GOT3 (cell line): ENCODE measurements around the gene STYX.
"Not testable (repeated sequence)": the region's sequence is repeated elsewhere in the genome, so short reads cannot be mapped to it uniquely, and the experiment has no call there.

ENCODE experiments used
- DNase-seq: peaks from one replicate; lab custom pipeline; 2025; ENCODE audit warnings: mixed read lengths; lab: John Stamatoyannopoulos, UW

The STYX gene

GRCh38 chr14:52724360-52724644 lies 5.7 kb upstream of the STYX start:
- DNase-seq, result no peak

- not testable (repeated sequence) for DNase-seq
These were observed 2.5 kb upstream of the STYX start for GRCh38 chr14:52727509-52727908.

GRCh38 chr14:52729035-52729434 lies 931 bp upstream of the STYX start:
- not testable (repeated sequence) for DNase-seq

- no peak for DNase-seq
These were observed 411 bp upstream of the STYX start for GRCh38 chr14:52729585-52729924.

GRCh38 chr14:52730709-52731111 lies 744 bp downstream of the STYX start:
- DNase-seq, result no peak

- DNase-seq, result no peak
These were observed 3.9 kb downstream of the STYX start for GRCh38 chr14:52733824-52734223.

GRCh38 chr14:52735921-52736489 lies 6.0 kb downstream of the STYX start:
- DNase-seq, result no peak

GRCh38 chr14:52738409-52738808 lies 8.4 kb downstream of the STYX start:
- no peak for DNase-seq

- no peak for DNase-seq
These were observed 10.8 kb downstream of the STYX start for GRCh38 chr14:52740751-52741150.

GRCh38 chr14:52741865-52742264 lies 11.9 kb downstream of the STYX start:
- DNase-seq, result no peak

GRCh38 chr14:52748647-52749292 lies 18.8 kb downstream of the STYX start:
- no peak for DNase-seq

GRCh38 chr14:52755607-52756316 lies 25.8 kb downstream of the STYX start:
- DNase-seq, result no peak

GRCh38 chr14:52759145-52759544 lies 29.2 kb downstream of the STYX start:
- DNase-seq, result no peak

- not testable (repeated sequence) for DNase-seq
These were observed 33.0 kb downstream of the STYX start for GRCh38 chr14:52762923-52763322.

GRCh38 chr14:52767058-52767833 lies 37.3 kb downstream of the STYX start:
- no peak for DNase-seq

- DNase-seq, result no peak
These were observed 39.9 kb downstream of the STYX start for GRCh38 chr14:52769887-52770286.

GRCh38 chr14:52776816-52777215 lies 46.9 kb downstream of the STYX start:
- no peak for DNase-seq

GRCh38 chr14:52778702-52779101 lies 48.7 kb downstream of the STYX start:
- no peak for DNase-seq

- no peak for DNase-seq
These were observed 50.9 kb downstream of the STYX start for GRCh38 chr14:52780893-52781292.

- no peak for DNase-seq
These were observed 51.7 kb downstream of the STYX start for GRCh38 chr14:52781629-52782028.

GRCh38 chr14:52783206-52783605 lies 53.2 kb downstream of the STYX start:
- no peak for DNase-seq

- no peak for DNase-seq
These were observed 56.9 kb downstream of the STYX start for GRCh38 chr14:52786887-52787286.

- DNase-seq, result no peak
These were observed 59.2 kb downstream of the STYX start for GRCh38 chr14:52789118-52789517.
